NCI-H460 (cell line): ENCODE results near the gene KLRF1. TPM values are rescaled to one million over a fixed set of nuclear protein-coding genes. Genes with fewer than 3 reads are reported as not detected.
A peak's percentile ranks its signal among the peaks of the same experiment; 100 is the strongest.

ENCODE experiments used
- DNase-seq: peaks from one replicate; pipeline ENCODE4 v3.0.0-alpha.2; 2016; ENCODE audit warnings: low read depth; ENCODE audit errors: extremely low read depth
- polyA plus RNA-seq: library from polyadenylated mRNA; depleted of rRNA; stranded (reverse); fragments of >200 nt; gene quantifications from 2 replicates; pipeline ENCODE4 v1.2.3, GENCODE V29; 2014; cell fraction: nucleus; rRNA removed
- total RNA-seq: library from RNA; depleted of rRNA; stranded (reverse); fragments of >200 nt; shearing (Covaris generic); gene quantifications from 2 replicates; pipeline ENCODE4 v1.2.3, GENCODE V29; 2014; rRNA removed

The KLRF1 gene, protein sequence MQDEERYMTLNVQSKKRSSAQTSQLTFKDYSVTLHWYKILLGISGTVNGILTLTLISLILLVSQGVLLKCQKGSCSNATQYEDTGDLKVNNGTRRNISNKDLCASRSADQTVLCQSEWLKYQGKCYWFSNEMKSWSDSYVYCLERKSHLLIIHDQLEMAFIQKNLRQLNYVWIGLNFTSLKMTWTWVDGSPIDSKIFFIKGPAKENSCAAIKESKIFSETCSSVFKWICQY
- total RNA-seq, result 0.22 TPM in 1 of 2 replicates, not detected in the other
- not detected in 2 replicates for polyA plus RNA-seq

DNA sequence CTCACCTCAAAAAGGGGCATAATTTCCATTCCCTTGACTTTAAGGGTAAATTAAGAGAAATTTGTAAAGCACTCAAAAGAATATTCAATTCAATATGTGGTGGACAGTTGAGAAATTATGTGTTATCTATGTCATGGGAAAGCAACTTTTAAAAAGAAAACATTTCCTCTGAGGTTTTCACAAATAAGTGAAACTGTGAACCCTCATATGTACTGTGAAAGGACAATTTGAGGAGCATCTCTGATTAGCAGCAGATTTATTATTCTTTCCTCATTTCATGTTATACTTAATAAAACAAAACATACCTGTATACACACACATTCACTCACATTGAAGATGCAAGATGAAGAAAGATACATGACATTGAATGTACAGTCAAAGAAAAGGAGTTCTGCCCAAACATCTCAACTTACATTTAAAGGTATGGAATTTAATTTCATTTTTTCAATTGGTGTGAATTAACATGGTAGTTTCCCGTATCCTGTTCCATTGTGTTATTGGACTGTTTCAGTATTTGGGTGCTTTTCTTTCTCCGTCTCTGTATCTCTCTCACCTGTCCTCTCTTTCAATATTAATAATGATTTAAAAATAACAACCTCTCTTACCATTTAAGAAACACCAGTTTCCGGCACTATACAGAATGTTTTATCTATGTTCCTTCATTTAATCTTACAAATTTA lies at the start of gene KLRF1:
Gene KLRF1, plus strand, starts transcription at position 273 of the 680 bp plus-strand sequence. Its CDS starts 64 bp downstream, at position 337.
- no peak for DNase-seq

- no peak for DNase-seq
Measured at GRCh38 chr12:9779209-9779608, 48.1 kb upstream of the KLRF1 start.

DNA sequence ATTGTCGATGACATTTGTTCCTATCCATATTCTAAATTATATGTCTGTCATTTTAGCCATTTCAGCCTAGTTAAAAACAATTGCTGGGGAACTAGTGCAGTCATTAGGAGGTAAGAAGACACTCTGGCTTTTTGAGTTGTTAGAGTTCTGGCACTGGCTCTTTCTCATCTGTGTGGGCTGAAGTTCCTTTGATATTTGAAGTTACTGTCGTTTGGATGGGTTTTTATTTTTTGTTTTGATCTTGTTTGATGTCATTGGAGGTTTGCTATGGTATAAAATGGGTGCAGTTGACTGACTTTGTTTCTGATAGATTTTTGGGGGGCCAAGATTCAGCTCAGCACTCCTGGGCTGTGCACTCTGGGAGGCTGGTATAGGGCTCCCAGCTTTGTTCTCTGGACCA lies 45.9 kb upstream of the KLRF1 start:
- DNase-seq, result no peak

DNA sequence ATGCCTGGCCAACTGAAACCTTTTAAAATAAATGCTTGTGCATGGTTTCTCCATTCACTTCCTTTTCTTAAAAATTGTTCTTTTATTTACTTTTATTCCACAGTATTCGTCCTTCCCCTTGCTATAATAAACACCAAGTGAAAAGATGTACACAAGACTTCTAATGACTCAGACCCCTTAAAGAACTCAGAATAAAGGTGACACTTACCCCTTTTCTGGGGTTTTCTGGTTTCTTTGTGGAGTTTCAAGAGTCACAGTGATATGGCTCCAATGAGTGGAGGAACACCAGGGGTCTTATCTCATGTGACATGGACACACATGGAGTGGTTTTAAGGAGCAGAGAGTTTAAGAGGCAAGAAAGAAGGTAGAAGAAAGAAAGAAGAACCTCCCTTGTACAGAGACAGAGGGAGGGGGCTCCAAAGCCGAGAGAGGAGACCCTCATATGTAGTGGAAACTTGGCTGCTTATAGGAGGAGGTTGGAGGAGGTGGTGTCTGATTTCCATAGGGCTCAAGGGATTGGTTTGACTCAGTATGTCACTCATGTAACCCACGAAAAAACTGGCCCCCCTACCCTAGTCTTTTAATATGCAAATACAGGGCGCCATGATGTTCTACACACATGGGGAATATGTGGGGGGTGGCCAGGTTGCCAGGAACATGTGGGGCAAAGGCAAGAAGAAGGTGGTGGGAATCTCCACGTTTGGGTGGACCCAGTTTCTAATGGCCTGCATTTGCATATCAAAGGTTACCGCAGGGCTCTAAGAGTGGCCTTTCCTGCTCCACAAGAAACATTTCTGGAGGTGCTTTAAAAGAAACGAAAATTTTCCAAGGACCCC lies 44.5 kb upstream of the KLRF1 start:
- DNase-seq, result no peak

GRCh38 chr12:9784326-9784725 lies 43.0 kb upstream of the KLRF1 start:
- no peak for DNase-seq

- DNase-seq, result no peak
Measured at GRCh38 chr12:9784816-9785215, 42.5 kb upstream of the KLRF1 start.

GRCh38 chr12:9786726-9787717 lies 40.3 kb upstream of the KLRF1 start:
- no peak for DNase-seq

GRCh38 chr12:9792185-9792900 lies 34.9 kb upstream of the KLRF1 start:
- no peak for DNase-seq

GRCh38 chr12:9792961-9793617 lies 34.2 kb upstream of the KLRF1 start:
- no peak for DNase-seq

- DNase-seq, result no peak
Measured at GRCh38 chr12:9793779-9794395, 33.4 kb upstream of the KLRF1 start.

GRCh38 chr12:9794484-9795093 lies 32.7 kb upstream of the KLRF1 start:
- no peak for DNase-seq

- DNase-seq, result no peak
Measured at GRCh38 chr12:9795945-9796344, 31.3 kb upstream of the KLRF1 start.

- no peak for DNase-seq
Measured at GRCh38 chr12:9796346-9796745, 30.9 kb upstream of the KLRF1 start.

- no peak for DNase-seq
Measured at GRCh38 chr12:9796971-9797370, 30.3 kb upstream of the KLRF1 start.

DNA sequence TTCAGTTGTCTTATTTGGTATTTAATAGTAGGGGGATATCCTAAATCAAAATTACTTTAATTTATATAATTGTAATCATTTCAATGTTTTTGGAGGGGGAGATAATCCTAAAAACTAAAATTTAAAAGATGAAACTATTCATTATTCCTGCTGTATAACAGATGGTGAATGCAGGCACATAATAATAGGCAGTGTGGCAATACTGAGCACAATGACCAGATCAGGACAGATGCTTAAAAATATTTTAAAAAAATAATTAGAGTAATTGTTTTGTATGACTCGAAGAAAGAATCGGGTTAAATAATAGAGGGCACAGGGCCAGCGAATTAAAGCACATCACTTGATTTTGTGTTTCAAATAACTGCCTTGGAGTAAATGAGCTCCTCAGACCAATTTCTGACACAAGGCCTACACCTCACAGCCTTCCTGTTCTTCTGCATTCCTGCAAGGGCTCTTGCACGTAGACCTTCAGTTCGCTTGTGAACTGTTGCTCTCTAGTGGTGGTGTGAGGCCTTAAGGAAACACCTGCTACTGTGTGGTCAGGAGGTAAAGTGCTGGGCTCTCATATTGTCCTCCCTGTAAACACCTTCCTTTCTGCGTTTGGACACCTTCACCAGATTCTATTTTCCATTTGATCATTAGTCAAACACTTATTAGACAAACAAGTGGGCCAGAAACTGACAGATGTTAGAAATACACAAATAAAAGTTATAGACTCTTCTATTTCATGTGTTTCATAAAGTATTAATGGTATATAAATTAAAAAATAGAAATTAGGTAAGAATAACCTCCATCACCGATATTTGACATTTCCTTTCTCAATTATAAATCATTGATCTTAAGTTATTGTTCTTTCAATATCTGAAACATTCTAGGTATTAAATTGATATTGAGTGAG lies 29.3 kb upstream of the KLRF1 start:
- DNase-seq, result peak; percentile 28

GRCh38 chr12:9799961-9800360 lies 27.3 kb upstream of the KLRF1 start:
- DNase-seq, result no peak

GRCh38 chr12:9805883-9806282 lies 21.4 kb upstream of the KLRF1 start:
- no peak for DNase-seq
